Measurements from ENCODE around the gene UHRF1. TPM values are rescaled to one million over a fixed set of nuclear protein-coding genes. Genes with fewer than 3 reads are reported as not detected.

The UHRF1 gene
- total RNA-seq, 1 experiment from 2014 or later: 109 TPM

DNA sequence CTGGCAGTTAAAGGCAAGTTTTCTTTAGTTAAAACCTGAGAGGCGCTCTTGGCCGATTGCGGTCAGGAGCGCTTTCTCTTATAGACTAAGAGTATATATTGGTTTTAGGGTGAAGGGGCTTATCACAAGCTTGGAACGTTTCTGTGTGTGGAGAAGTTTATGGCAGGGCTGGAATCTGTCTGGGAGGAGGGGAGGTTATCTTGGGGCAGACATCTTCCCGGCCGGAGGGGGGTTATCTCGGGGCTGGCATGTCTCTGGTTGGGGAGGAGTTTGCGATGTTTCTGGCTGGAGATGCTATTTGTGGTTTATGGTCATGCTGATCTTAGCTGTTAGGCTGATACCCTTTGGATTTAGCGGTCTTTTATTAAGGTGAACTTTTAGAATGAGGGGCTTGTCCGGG, 78.0 kb downstream of the UHRF1 start:
- H3K36me3 ChIP-seq (ENCODE audit: control insufficient read depth in 1 of 2, insufficient read depth in 2 of 2, low read length in 2 of 2): no peaks in the 10 kb centered on the region
- H3K4me3 ChIP-seq (replicated peaks in 1 of 2; ENCODE audit: low read depth in 1 of 2, low read length in 2 of 2): no peak overlapping the region
- BruUV-seq (replicated peaks): no TSS peak
- no peak overlapping the region for H3K4me2 ChIP-seq (ENCODE audit: low read length)
- peaks cover 4 to 18% of the 10 kb centered on the region in 2 experiments; a peak in 3 of 4 replicates for H3K4me1 ChIP-seq (ENCODE audit: control insufficient read depth in 1 of 2, insufficient read depth in 2 of 2, low read length in 2 of 2)
- no peak overlapping the region for H3K9ac ChIP-seq (ENCODE audit: low read length)
- H3K9me3 ChIP-seq (ENCODE audit: control insufficient read depth in 1 of 2, insufficient read depth in 1 of 2, low read depth in 1 of 2, low read length in 2 of 2): no peaks in the 10 kb centered on the region
- RAD21 ChIA-PET (ENCODE audit: low non-redundant PET in 1 of 2, low total read pairs in 2 of 2, uncharacterized antibody in 2 of 2, unreplicated experiment in 2 of 2): no interaction called here
- intact Hi-C loops (cut with micrococcal nuclease): no loop called here
- H3K27ac ChIP-seq (ENCODE audit: low read depth, low read length): no peak overlapping the region
- no peak overlapping the region for H2AFZ ChIP-seq (ENCODE audit: low read depth, low read length, poor library complexity, severe bottlenecking)
- no peaks in the 10 kb centered on the region for H4K20me1 ChIP-seq (ENCODE audit: insufficient read depth)
- ATAC-seq (no peak), DNase-seq (ENCODE audit: low read depth, low spot score) (no peak)
- no peaks in the 10 kb centered on the region for H3K27me3 ChIP-seq (ENCODE audit: insufficient read depth, low read length)
- peaks cover 42% of the 10 kb centered on the region for H3K79me2 ChIP-seq (ENCODE audit: insufficient read depth, low read length)
- H3K9me2 ChIP-seq (ENCODE audit: insufficient read depth): no peaks in the 10 kb centered on the region
- POLR2A ChIA-PET: no interaction called here
- CTCF ChIA-PET: interaction anchor here (2.1 kb wide), 1 partner anchor 15 kb away, joined by 8 read pairs; no protein-coding TSS in a partner anchor
- TF ChIP-seq SRF (IDR thresholded peaks at IDR 0.05; ENCODE audit: low read depth) (no peak), EZH2phosphoT487 (IDR thresholded peaks at IDR 0.05; ENCODE audit: borderline replicate concordance) (no peak)

DNA sequence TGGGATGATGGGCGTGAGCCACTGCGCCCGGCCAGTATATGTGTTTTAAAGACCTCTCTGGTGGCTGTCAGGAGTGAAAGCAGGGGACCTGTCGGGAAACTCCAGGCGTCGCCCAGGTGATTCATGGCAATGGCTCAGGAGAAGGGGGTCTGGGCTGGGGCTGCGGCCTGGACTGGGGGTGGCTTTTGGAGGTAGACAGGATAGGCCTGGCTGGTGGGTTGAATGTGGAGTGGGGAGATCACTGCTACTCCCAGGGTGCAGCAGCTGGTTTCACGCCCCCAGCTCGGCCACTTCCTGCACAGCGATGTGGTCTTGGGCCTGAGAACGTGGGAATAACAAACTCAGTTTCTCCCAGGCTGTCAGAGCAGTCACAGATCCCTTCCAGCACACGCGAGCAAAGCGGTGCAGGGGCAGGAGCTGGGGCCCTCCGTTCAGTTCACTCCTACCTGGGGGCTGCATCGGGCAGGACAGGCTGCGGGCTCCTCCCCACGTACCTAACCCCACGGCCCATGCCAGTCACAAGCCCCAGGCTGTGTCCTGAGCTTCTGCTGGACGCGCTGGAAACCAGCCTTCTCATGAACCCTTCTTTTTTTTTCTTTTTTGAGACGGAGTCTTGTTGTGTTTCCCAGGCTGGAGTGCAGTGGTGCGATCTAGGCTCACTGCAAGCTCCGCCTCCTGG, 78.5 kb downstream of the UHRF1 start:
- no peak for TF ChIP-seq CEBPB (IDR thresholded peaks at IDR 0.05; ENCODE audit: low read depth)
- no peaks in the 10 kb centered on the region for H3K9me3 ChIP-seq (ENCODE audit: control insufficient read depth in 1 of 2, insufficient read depth in 1 of 2, low read depth in 1 of 2, low read length in 2 of 2)
- H4K20me1 ChIP-seq (ENCODE audit: insufficient read depth): no peaks in the 10 kb centered on the region
- no peak overlapping the region for H3K27ac ChIP-seq (ENCODE audit: low read depth, low read length)
- H3K36me3 ChIP-seq (ENCODE audit: control insufficient read depth in 1 of 2, insufficient read depth in 2 of 2, low read length in 2 of 2): no peaks in the 10 kb centered on the region
- intact Hi-C loops (cut with micrococcal nuclease): no loop called here
- no peaks in the 10 kb centered on the region for H3K9me2 ChIP-seq (ENCODE audit: insufficient read depth)
- RAD21 ChIA-PET (ENCODE audit: low non-redundant PET in 1 of 2, low total read pairs in 2 of 2, uncharacterized antibody in 2 of 2, unreplicated experiment in 2 of 2): interaction anchor here in 1 of 2 experiments (0.7 kb wide), 1 partner anchor 243 kb away, joined by 3 read pairs; no protein-coding TSS in a partner anchor
- no peak overlapping the region for H3K9ac ChIP-seq (ENCODE audit: low read length)
- H3K4me1 ChIP-seq (ENCODE audit: control insufficient read depth in 1 of 2, insufficient read depth in 2 of 2, low read length in 2 of 2): peaks cover 5 to 18% of the 10 kb centered on the region in 2 experiments; a peak in 3 of 4 replicates
- CTCF ChIA-PET: interaction anchor here (2.1 kb wide), 1 partner anchor 14 kb away, joined by 8 read pairs; no protein-coding TSS in a partner anchor
- no peaks in the 10 kb centered on the region for H3K27me3 ChIP-seq (ENCODE audit: insufficient read depth, low read length)
- POLR2A ChIA-PET: no interaction called here
- H3K4me3 ChIP-seq (replicated peaks in 1 of 2; ENCODE audit: low read depth in 1 of 2, low read length in 2 of 2): no peak overlapping the region
- DNase-seq (ENCODE audit: low read depth, low spot score) (no peak), ATAC-seq (no peak)
- H3K4me2 ChIP-seq (ENCODE audit: low read length): no peak overlapping the region
- H3K79me2 ChIP-seq (ENCODE audit: insufficient read depth, low read length): peaks cover 48% of the 10 kb centered on the region
- no TSS peak for BruUV-seq (replicated peaks)
- no peak overlapping the region for H2AFZ ChIP-seq (ENCODE audit: low read depth, low read length, poor library complexity, severe bottlenecking)
